NK-92 treated with Interleukin-12 subunit alpha and Interleukin-12 subunit beta, amount 100 ng/mL, for 24 hours (cell line): ENCODE data around the gene ROBO1.
"Not testable (repeated sequence)": the region's sequence is repeated elsewhere in the genome, so short reads cannot be mapped to it uniquely, and the experiment has no call there.

Source experiments
- DNase-seq: peaks from one replicate; lab custom pipeline; 2025; lab: John Stamatoyannopoulos, UW

Gene ROBO1

GRCh38 chr3:79378064-79378463 is 389.7 kb downstream of the ROBO1 start:
- no peak for DNase-seq

- DNase-seq: no peak
Observed at GRCh38 chr3:79369306-79369705, 398.5 kb downstream of the ROBO1 start.

GRCh38 chr3:79368403-79368802 is 399.4 kb downstream of the ROBO1 start:
- DNase-seq: no peak

GRCh38 chr3:79367803-79368202 is 400.0 kb downstream of the ROBO1 start:
- DNase-seq: no peak

- DNase-seq: no peak
Observed at GRCh38 chr3:79367066-79367465, 400.7 kb downstream of the ROBO1 start.

- no peak for DNase-seq
Observed at GRCh38 chr3:79366414-79366813, 401.4 kb downstream of the ROBO1 start.

GRCh38 chr3:79364784-79365183 is 403.0 kb downstream of the ROBO1 start:
- no peak for DNase-seq

- DNase-seq: no peak
Observed at GRCh38 chr3:79362571-79363270, 405.1 kb downstream of the ROBO1 start.

GRCh38 chr3:79361748-79362378 is 405.9 kb downstream of the ROBO1 start:
- no peak for DNase-seq

GRCh38 chr3:79358327-79358726 is 409.5 kb downstream of the ROBO1 start:
- DNase-seq: no peak

- no peak for DNase-seq
Observed at GRCh38 chr3:79354179-79354688, 413.6 kb downstream of the ROBO1 start.

GRCh38 chr3:79351699-79352098 is 416.1 kb downstream of the ROBO1 start:
- no peak for DNase-seq

- DNase-seq: no peak
Observed at GRCh38 chr3:79344876-79345871, 422.6 kb downstream of the ROBO1 start.

GRCh38 chr3:79341961-79342360 is 425.8 kb downstream of the ROBO1 start:
- no peak for DNase-seq

GRCh38 chr3:79339846-79340245 is 428.0 kb downstream of the ROBO1 start:
- DNase-seq: no peak

GRCh38 chr3:79337798-79338197 is 430.0 kb downstream of the ROBO1 start:
- no peak for DNase-seq

GRCh38 chr3:79329154-79329553 is 438.6 kb downstream of the ROBO1 start:
- no peak for DNase-seq

GRCh38 chr3:79326642-79327041 is 441.2 kb downstream of the ROBO1 start:
- DNase-seq: no peak

- DNase-seq: not testable (repeated sequence)
Observed at GRCh38 chr3:79325833-79326383, 441.9 kb downstream of the ROBO1 start.

- DNase-seq: no peak
Observed at GRCh38 chr3:79317551-79318518, 450.0 kb downstream of the ROBO1 start.

- DNase-seq: no peak
Observed at GRCh38 chr3:79314962-79315361, 452.8 kb downstream of the ROBO1 start.
